Kidney epithelial cell (primary cell): ENCODE data around the gene PAPPA. TPM values are rescaled to one million over a fixed set of nuclear protein-coding genes. Genes with fewer than 3 reads are reported as not detected.

Experiments used
- DNase-seq: peaks from one replicate; pipeline ENCODE4 v3.0.0-alpha.2; 2010; ENCODE audit warnings: low read depth
- H3K27me3 ChIP-seq: 2 replicates; pipeline ENCODE4 v1.6.0; 2011; ENCODE audit warnings: low read length; ENCODE audit not compliant: control insufficient read depth, insufficient read depth
- H3K36me3 ChIP-seq: 2 replicates; pipeline ENCODE4 v1.5.1; 2011; ENCODE audit warnings: low read length; ENCODE audit not compliant: control insufficient read depth, insufficient read depth
- H3K4me3 ChIP-seq: 2 replicates; pipeline ENCODE4 v1.5.1; 2011; ENCODE audit warnings: low read depth, mild to moderate bottlenecking, control low read depth, low read length
- total RNA-seq: library from RNA; depleted of rRNA; stranded (reverse); fragments of >200 nt; gene quantifications from 2 replicates; pipeline ENCODE4 v1.2.3, GENCODE V29; 2015
- TF ChIP-seq, protein P1 (sequence below): IDR thresholded peaks from 2 replicates; pipeline ENCODE4 v1.5.1; 2011; ENCODE audit warnings: mild to moderate bottlenecking, moderate library complexity, low read length, control low read depth, inconsistent platforms; ENCODE audit not compliant: insufficient read depth, poor library complexity, severe bottlenecking

Gene PAPPA
- total RNA-seq, 1 donor from 2014 or later: 15.4 TPM

DNA sequence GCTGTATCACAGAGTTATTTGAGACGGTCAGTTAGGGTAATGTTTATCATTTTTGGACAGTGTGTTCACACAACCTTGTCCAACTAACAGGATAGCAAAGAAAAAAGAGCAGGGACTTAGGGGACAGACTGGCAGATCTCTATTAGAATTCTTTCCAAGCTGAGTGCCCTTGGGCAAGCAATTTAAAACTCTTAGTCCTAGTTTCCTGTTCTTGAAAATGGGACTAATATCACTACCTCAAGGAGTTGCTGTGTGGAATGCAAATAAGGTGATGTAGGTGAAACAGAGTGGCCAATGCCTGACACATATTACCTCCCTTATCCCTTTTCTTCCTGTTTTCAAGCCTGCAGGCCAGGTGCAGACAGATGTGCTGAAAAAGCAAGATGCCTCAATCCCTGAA lies 186.7 kb downstream of the PAPPA start:
- H3K27me3 ChIP-seq: no peaks in the 10 kb centered on the region
- no peak overlapping the region for H3K4me3 ChIP-seq
- DNase-seq: no peak
- H3K36me3 ChIP-seq: no peaks in the 10 kb centered on the region
- TF ChIP-seq, protein P1, sequence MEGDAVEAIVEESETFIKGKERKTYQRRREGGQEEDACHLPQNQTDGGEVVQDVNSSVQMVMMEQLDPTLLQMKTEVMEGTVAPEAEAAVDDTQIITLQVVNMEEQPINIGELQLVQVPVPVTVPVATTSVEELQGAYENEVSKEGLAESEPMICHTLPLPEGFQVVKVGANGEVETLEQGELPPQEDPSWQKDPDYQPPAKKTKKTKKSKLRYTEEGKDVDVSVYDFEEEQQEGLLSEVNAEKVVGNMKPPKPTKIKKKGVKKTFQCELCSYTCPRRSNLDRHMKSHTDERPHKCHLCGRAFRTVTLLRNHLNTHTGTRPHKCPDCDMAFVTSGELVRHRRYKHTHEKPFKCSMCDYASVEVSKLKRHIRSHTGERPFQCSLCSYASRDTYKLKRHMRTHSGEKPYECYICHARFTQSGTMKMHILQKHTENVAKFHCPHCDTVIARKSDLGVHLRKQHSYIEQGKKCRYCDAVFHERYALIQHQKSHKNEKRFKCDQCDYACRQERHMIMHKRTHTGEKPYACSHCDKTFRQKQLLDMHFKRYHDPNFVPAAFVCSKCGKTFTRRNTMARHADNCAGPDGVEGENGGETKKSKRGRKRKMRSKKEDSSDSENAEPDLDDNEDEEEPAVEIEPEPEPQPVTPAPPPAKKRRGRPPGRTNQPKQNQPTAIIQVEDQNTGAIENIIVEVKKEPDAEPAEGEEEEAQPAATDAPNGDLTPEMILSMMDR: no peak

DNA sequence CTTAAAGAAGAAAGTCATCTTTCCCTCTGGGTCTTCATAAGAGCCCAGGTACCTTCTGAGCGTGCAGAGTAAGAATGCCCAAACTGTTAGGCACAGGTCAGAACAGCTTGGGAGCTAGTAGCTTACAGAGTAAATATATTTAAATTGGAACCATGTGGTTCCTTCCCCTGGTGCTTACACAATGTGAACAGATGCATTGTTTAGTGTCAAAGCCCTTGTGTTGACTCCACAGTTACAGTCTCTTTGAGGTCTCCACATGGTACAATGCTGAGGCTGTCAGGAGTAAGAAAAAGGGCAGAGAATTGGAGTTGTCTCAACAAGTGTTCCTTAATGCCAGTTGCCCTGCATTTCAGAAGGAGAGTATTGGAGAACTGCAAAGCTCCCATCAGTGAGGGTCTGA lies 188.5 kb downstream of the PAPPA start:
- TF ChIP-seq, protein P1: no peak
- H3K36me3 ChIP-seq: no peaks in the 10 kb centered on the region
- DNase-seq: no peak
- H3K4me3 ChIP-seq: no peak overlapping the region
- H3K27me3 ChIP-seq: no peaks in the 10 kb centered on the region

DNA sequence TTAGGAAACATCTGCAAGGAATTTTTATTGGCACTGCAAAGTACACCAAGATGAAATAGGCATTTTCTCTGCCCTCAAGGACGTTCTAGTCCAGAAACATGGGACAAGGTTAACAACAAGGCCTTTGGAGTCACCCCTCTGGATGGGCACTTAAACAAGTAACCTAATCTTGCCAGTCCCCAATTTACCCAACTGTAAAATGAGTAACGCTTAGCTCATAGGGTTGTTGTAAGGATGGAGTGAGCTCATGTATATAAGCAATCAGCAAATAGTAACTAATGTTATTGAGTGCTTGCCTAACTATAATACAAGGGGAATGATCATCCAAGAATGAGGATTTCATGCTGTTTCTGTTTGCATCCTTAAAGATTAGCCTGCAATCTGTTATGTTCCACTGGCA lies 189.3 kb downstream of the PAPPA start:
- H3K4me3 ChIP-seq: no peak overlapping the region
- DNase-seq: no peak
- H3K36me3 ChIP-seq: no peaks in the 10 kb centered on the region
- no peaks in the 10 kb centered on the region for H3K27me3 ChIP-seq
- TF ChIP-seq, protein P1: no peak

DNA sequence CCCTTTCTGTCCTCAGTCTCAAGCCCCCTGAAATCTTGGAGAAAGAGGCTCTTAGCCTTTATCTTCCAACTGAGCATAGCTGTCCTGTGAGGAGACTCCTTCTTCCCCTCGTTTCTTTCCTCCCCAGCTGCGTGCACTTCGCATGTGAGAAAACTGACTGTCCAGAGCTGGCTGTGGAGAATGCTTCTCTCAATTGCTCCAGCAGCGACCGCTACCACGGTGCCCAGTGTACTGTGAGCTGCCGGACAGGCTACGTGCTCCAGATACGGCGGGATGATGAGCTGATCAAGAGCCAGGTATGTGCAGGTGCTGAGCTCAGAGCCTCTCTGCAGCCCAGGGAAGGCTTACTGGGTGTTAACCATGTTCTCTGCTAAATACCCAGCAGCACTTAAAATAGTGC lies 190.8 kb downstream of the PAPPA start:
- H3K36me3 ChIP-seq: no peaks in the 10 kb centered on the region
- no peak for DNase-seq
- TF ChIP-seq, protein P1: no peak
- H3K27me3 ChIP-seq: no peaks in the 10 kb centered on the region
- no peak overlapping the region for H3K4me3 ChIP-seq

DNA sequence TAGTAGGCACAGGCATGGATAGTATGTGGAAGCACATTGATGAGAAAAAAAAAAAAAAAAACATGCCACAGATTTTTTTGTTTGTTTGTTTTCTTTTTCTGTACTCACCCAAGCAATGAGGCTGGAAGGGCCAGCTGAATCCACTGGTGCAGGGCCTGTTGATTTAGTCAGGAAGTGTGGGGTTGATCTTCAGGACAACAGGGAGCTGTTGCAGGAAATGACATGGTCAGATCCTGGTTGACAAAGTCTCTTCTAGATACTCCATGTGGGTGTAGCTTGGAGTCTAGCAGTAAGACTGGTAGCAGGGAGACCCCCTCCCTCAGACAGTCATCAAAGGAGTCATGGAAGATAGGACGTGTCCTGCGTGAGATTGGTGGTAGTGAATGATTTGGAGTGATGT lies 191.8 kb downstream of the PAPPA start:
- DNase-seq: no peak
- Histone ChIP-seq H3K4me3 (no peak overlapping the region), H3K27me3 (no peaks in the 10 kb centered on the region), H3K36me3 (no peaks in the 10 kb centered on the region)
- TF ChIP-seq, protein P1: no peak

DNA sequence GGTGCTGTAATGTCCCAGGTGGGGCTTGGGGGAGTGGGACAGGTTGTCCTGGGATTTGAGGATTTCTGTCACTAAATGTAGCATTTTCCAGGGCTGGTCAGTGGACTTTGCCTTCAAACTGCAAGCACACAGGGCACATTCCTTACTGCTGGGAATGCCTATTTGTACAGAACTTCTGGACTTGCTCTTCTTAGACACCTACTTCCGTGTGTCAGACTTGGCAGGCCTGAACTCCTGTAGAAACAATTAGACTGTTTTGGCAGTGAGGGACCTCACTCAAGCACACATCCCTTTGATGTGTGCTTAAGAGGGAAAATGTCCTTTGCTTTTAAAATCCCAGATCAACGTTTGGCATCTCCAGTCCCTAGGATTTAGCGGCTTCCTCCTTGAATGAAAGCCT lies 192.2 kb downstream of the PAPPA start:
- H3K36me3 ChIP-seq: no peaks in the 10 kb centered on the region
- H3K4me3 ChIP-seq: no peak overlapping the region
- no peaks in the 10 kb centered on the region for H3K27me3 ChIP-seq
- TF ChIP-seq, protein P1: no peak
- no peak for DNase-seq
